ENCODE data around the gene TEX26.

GRCh38 chr13:30933354-30933670 is 856 bp downstream of the TEX26 start:
- TF ChIP-seq JUND (IDR thresholded peaks at IDR 0.05; ENCODE audit: low read depth, low read length) (no peak), PML (IDR thresholded peaks at IDR 0.05; ENCODE audit: low read length) (no peak), CREM (IDR thresholded peaks at IDR 0.05; ENCODE audit: low read depth) (no peak), NFIC (IDR thresholded peaks at IDR 0.05; ENCODE audit: low read depth, low read length) (no peak), RAD21 (IDR thresholded peaks at IDR 0.05; ENCODE audit: insufficient read depth, low read depth, low read length) (no peak), SP1 (IDR thresholded peaks at IDR 0.05; ENCODE audit: low read depth, low read length) (no peak), NKRF (conservative IDR thresholded peaks at IDR 0.05) (no peak), ZZZ3 (IDR thresholded peaks at IDR 0.05; ENCODE audit: control insufficient read depth, insufficient read length, low read depth) (no peak)

Data from GM12878 (cell line).